GM23338 (cell line): Measurements from ENCODE around the gene MED19.

Experiments used
- CREB1 ChIP-seq: fragments of 250-450 bp; sonication (Bioruptor Pico); IDR thresholded peaks from 2 replicates; pipeline ENCODE4 v1.5.0; 2020; ENCODE audit warnings: low read depth, mild to moderate bottlenecking, moderate library complexity
- CTCF ChIP-seq, 2 experiments: fragments of 200-600 bp in 1 of 2; sonication (generic) in 1 of 2; conservative IDR thresholded peaks; 2 replicates each; pipeline versions ENCODE4 v1.5.1 to v1.6.1; 2016 to 2017; ENCODE audit warnings: antibody characterized with exemption in 2 of 2, low read depth in 2 of 2, mild to moderate bottlenecking in 2 of 2, moderate library complexity in 1 of 2
- EZH2 ChIP-seq: fragments of 200-600 bp; sonication (generic); IDR thresholded peaks from one replicate; pipeline ENCODE4 v1.8.0; 2017; ENCODE audit warnings: antibody characterized with exemption, mild to moderate bottlenecking, low read depth; ENCODE audit not compliant: unreplicated experiment
- EZH2phosphoT487 ChIP-seq: fragments of 200-600 bp; sonication (generic); IDR thresholded peaks from one replicate; pipeline ENCODE4 v1.8.1; 2018; ENCODE audit warnings: antibody characterized with exemption; ENCODE audit not compliant: unreplicated experiment
- JUNB ChIP-seq: IDR thresholded peaks from one replicate; pipeline ENCODE4 v1.6.1; 2016; ENCODE audit warnings: antibody characterized with exemption; ENCODE audit not compliant: unreplicated experiment
- POLR2AphosphoS5 ChIP-seq: IDR thresholded peaks from 2 replicates; pipeline ENCODE4 v1.6.1; 2016; ENCODE audit warnings: antibody characterized with exemption, low read depth
- STAT1 ChIP-seq: IDR thresholded peaks from one replicate; pipeline ENCODE4 v1.6.1; 2016; ENCODE audit warnings: antibody characterized with exemption; ENCODE audit not compliant: unreplicated experiment
- TF ChIP-seq, protein P1 (sequence below): IDR thresholded peaks from 2 replicates; pipeline ENCODE4 v1.6.1; 2016; ENCODE audit warnings: antibody characterized with exemption

DNA sequence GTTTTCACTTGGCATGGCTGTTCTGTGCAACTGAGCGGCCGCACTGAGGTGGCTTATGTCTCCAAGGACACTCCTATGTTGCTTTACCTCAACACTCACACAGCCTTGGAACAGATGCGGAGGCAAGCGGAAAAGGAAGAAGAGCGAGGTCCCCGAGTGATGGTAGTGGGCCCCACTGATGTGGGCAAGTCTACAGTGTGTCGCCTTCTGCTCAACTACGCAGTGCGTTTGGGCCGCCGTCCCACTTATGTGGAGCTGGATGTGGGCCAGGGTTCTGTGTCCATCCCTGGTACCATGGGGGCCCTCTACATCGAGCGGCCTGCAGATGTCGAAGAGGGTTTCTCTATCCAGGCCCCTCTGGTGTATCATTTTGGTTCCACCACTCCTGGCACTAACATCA is 52.3 kb downstream of the MED19 start:
- TF ChIP-seq CTCF (conservative IDR thresholded peaks at IDR 0.05; ENCODE audit: low read depth in 2 of 2) (no peak), EZH2phosphoT487 (no peak), POLR2AphosphoS5 (no peak), EZH2 (no peak), JUNB (no peak), CREB1 (CRISPR knock-in tag) (no peak), STAT1 (no peak)
- TF ChIP-seq, protein P1, sequence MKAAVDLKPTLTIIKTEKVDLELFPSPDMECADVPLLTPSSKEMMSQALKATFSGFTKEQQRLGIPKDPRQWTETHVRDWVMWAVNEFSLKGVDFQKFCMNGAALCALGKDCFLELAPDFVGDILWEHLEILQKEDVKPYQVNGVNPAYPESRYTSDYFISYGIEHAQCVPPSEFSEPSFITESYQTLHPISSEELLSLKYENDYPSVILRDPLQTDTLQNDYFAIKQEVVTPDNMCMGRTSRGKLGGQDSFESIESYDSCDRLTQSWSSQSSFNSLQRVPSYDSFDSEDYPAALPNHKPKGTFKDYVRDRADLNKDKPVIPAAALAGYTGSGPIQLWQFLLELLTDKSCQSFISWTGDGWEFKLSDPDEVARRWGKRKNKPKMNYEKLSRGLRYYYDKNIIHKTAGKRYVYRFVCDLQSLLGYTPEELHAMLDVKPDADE: no peak
